Measurements from ENCODE around the gene IGIP.

IGIP gene

DNA sequence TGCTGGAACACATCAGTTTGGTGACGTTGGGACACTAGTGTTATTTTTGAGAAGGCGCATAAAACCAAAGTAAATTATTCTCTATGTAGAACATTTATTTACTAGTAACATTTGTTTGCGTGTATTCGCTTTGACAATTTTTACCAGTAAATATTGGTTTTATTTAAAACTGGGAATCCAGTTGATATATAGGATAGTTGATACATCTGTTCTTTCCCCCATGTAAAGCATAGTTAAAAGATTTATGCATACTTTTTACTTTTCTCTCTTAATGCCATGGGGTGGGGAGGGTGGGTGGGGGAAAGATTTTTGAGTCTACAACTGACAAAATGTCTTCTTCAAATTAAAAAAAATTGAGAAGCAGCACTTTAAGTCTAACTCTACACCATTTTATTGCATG lies at the start of gene IGIP:
Gene IGIP, plus strand, starts transcription at position 301 of the 400 bp plus-strand sequence. CDS start 2,540 bp downstream, outside the sequence.
- no peak for DNase-seq

DNA sequence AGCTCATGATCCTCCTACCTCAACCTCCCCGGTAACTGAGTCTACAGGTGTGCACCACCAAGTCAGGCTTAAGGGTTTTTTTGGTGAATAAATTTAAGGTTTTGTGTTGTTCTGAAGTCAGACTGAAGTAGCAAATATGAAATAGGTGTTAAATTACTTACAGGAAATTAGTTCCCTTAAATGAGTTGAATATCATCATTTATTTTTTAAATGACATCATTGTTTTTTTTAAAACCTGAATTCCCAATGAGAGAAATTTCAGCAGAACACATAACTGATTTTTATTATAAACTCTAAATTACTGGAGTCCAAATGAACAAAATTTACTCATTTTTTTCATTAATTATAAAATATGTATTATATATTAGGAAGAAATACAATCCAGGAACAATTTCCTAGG lies 49.6 kb upstream of the IGIP start:
- DNase-seq = no peak

GRCh38 chr5:140076788-140077187 lies 48.9 kb upstream of the IGIP start:
- no peak for DNase-seq

- DNase-seq = no peak
Measured at GRCh38 chr5:140083120-140083519, 42.6 kb upstream of the IGIP start.

DNA sequence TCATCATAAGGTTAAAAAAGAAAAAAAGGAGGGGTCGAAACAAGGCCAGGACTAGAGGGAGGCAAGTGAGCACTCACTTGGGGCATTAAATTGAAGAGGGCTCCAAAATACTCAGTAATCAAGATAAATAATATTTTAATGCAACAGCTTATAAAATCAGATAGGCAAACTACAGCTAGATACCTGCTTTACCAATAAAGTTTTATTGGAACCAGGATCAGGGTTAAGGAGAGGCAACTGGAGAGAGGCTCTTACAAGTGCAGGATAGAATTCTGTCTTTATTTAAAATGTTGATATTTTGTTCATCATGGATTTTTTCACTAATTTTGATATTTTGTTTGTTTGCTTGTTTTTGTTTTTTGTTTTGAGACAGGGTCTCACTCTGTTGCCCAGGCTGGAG lies 42.1 kb upstream of the IGIP start:
- no peak for DNase-seq

- DNase-seq = no peak
Measured at GRCh38 chr5:140084541-140084940, 41.2 kb upstream of the IGIP start.

DNA sequence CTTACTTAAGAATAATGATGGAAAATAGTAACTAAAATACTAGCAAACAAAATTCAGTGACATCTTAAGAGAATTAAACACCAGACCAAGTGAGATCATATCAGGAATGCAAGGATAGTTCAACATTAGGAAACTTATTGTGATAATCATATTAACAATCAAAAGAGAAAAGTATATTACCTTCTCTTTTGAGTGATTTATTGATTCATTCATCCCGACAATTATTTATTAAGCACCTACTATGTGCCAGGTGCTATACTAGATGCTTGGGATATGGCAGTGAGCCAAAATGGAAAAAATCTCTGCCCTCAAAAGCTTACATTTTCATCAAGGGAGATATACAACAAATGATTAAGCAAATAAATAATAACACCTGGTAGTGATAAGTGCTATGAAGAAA lies 35.5 kb upstream of the IGIP start:
- no peak for DNase-seq

- no peak for DNase-seq
Measured at GRCh38 chr5:140093179-140093578, 32.6 kb upstream of the IGIP start.

DNA sequence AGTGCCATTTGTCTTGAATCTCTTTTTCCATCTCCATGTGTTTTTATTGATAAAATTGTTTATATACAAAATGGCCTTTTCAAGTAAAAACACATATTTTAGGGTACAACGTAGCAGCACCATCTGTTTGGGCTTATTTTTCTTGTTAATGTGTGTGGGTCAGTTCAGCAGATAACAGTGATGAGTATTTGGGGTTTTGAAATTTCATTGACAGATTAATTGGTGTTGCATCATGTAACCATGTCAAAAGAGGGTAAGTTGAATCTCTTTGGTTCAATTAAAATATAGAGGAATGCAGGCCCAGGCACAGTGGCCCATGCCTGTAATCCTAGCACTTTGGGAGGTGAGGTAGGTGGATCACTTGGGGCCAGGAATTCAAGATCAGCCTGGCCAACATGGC lies 31.9 kb upstream of the IGIP start:
- DNase-seq = no peak

DNA sequence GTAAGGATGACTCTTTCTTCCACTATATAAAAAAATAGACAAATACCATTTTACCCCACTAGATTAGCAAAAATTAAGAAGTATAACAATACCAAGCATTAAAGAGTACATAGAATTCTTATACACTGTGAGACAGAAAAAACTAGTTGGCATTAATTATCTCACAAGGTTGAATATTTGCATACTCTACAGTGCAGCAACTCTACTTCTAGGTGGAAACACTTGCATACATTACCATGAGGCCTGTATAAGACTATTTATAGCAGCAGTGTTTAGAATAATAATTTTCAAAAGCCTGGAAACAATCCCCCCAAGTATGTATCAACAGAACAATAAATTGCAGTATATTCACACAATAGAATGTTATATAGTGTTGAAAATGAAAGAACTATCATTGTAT lies 30.8 kb upstream of the IGIP start:
- DNase-seq = no peak

- DNase-seq = no peak
Measured at GRCh38 chr5:140101179-140101578, 24.6 kb upstream of the IGIP start.

DNA sequence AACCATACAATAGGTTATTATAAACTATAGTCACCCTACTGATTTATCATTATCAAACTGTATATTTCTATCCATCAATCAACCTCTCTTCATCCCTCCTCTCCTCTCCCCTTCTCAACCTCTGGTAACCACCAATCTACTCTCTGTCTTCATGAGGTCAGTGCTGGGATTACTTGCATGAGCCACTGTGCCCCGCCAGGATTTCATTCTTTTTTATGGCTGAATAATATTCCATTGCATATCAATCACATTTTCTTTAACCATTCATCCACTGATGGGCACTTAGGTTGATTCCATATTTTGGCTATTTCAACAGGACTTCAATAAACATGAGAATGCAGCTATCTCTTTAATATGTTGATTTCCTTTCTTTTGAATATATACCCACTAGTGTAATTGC lies 22.6 kb upstream of the IGIP start:
- DNase-seq = no peak

DNA sequence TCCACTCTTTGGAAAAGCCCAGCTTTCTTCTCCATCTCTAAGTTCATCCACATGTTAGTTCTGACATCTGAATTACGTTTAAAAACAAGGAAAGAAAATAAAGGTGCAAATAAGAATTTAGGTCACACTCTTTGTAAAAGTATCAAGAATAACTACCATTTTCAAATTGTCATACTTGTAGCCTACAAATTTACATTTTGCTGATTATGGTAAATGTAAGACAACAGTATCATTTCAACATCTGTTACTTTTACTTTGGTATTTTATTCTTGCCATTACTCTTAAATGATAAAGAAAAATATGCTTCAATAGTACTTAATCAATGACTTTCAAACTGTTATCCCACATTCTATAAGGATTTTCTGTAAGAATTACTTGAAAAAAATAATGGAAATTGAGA lies 21.6 kb upstream of the IGIP start:
- no peak for DNase-seq

DNA sequence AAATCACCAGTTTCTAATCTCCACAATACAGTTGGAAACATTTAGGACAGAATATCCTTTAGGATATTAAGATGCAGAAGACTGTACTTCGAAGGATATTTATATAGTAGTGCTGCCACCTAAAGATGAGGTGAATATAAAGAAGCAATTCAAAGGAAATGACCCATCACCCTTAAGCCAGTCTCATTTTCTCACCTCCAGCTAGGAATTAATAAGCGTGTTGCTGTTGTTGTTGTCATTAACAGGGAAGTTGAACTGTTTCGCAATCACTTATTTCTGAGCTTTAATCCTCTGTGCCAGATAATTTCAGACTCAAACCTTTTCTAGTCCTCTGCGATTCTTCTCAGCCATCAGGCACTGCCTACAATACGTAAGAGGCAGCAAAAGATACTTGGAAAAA lies 19.6 kb upstream of the IGIP start:
- no peak for DNase-seq

GRCh38 chr5:140106805-140107311 lies 18.9 kb upstream of the IGIP start:
- DNase-seq = no peak

DNA sequence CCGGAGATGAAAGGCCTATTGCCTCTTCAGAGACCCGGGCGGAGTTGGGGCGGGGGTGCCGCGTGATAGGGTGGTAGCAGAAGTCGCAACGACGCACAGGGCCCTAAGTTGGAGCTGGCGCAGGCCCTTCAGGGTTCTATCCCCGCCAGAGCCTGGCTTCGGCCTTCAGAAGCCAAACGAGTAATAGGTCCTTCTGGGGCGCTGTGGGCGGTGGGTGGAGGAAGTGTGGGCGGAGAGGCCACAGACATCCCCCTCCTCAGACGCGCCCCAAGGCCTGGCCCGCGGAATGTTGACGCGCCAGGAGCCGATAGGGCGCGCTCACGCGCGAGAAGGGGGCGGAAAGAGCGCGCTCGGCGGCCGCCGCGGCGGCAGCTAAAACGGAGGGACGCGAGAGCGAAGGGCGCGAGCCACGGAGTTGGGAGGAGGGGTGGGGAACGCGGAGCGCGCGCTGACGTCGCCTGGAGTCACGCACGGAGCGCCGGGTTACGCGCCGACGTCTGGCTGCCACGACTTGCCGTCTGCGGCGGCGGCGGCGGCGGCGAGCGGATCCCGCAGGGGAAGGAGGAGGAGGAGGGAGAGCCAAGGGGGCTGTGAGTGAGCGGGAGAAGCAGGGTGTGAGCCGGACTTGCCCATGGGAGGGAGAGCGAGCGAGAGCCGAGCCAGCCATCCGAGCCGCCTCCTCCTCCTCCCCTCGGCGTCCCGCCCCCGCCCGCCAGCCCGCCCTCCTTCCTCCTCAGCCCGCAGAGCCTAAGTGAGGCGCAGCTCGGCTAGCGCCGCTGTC lies 18.2 kb upstream of the IGIP start:
- DNase-seq = peak; percentile 96 to 97

- peak in 1 of 2 experiments; percentile 37 for DNase-seq
Measured at GRCh38 chr5:140108093-140109017, 17.4 kb upstream of the IGIP start.

GRCh38 chr5:140109018-140109758 lies 16.5 kb upstream of the IGIP start:
- DNase-seq = peak in 1 of 2 experiments; percentile 35

DNA sequence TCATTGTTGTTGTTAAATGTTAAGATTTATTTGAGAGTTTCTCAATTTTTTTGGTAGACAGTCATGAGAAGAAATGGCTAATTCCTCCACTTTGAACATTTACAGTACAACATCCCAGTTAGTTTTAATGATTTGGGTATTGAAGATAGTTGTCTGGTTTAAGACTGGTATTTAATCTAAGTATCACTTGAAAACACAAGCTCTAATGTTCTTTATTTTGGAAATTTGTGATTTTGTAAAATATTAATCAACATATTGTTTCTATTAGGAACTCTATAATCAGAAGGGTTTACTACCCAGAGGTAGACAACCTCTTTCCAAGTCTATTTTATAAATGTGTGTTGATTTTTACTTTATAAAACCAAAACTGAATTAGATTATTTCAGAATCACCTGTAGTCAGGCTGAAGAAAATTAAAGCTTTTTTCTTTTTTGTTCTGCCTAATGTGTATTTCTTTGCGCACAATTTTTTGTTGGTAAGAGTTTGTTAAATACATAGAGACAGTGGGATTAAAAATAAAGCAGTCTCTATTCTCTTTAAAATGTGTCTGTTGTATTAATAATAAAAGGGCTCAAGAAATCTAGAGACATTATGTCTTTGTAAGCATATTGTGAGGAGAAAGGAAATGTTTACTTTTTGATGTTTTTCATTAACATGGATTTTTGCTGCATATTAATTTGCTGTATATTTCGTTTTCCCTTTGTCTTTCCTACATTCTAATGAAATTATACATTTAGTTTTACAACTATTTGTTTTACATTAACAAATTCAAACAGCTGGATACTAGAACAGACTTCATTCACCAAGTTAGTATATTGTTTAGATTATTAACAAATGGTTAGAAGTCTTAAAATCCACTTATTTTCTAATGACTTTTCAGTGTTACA lies 15.7 kb upstream of the IGIP start:
- no peak for DNase-seq

DNA sequence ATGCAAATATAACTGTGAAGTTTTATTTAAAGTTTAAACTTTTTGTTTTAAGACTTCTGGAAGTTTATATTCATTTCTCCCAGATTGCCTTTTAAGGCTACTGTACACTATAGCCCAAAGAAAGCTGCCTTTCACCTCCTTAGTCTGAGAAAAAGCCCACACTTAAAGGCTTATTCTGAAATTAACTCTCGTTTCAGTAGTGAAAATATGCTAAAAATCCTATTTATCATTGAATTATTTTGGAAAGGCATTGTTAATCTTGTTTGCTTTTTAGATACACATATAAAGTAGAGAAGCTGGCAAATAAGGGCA lies 15.1 kb upstream of the IGIP start:
- DNase-seq = no peak

DNA sequence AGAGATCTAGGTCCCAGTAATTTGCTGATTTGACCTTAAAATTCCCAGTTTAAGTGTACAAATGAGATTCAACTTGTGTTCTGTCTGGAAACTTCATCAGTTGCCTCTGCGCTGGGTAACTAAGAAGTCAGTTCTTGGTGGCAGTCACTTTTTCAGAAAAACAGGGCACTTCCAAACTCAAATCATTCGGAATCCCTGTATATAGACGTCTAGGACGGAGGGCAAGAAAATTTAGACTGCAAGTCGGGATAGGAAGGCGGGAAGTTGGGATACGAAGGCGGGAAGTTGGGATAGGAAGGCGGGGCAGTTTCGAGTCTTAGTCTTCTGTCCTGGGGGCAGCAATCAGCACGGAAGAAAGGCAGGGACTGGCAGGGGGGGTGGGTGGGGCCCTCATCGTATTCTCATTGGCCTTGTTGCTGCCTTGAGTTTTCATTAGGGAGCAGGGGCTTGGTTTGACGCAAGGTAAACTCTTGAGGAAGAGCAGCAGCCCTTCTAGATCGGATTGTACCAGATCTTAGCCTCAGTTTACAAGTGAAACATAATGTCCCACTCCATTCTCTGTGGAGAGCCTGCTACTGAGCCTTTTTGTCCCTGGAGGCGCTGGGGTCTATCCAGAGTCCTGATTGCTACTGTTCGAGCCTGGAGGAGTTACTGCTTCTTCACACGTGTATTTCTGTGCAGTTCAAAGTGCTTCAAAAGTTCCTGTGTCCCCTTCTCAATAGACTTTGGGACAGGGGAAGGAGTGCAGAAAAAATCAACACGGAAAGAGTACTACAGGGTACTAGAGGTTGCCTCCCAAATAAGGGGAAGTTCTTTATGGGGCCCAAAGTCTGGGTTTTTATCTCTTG lies 14.5 kb upstream of the IGIP start:
- DNase-seq = no peak
